Superior temporal gyrus (tissue), 1 donor: ENCODE results near the gene ADAMTS7.
"Not testable (repeated sequence)": the region's sequence is repeated elsewhere in the genome, so short reads cannot be mapped to it uniquely, and the experiment has no call there.

Source experiments
- DNase-seq: peaks from one replicate; pipeline ENCODE4 v3.0.0-alpha.2; 2016; ENCODE audit errors: extremely low spot score

The ADAMTS7 gene

DNA sequence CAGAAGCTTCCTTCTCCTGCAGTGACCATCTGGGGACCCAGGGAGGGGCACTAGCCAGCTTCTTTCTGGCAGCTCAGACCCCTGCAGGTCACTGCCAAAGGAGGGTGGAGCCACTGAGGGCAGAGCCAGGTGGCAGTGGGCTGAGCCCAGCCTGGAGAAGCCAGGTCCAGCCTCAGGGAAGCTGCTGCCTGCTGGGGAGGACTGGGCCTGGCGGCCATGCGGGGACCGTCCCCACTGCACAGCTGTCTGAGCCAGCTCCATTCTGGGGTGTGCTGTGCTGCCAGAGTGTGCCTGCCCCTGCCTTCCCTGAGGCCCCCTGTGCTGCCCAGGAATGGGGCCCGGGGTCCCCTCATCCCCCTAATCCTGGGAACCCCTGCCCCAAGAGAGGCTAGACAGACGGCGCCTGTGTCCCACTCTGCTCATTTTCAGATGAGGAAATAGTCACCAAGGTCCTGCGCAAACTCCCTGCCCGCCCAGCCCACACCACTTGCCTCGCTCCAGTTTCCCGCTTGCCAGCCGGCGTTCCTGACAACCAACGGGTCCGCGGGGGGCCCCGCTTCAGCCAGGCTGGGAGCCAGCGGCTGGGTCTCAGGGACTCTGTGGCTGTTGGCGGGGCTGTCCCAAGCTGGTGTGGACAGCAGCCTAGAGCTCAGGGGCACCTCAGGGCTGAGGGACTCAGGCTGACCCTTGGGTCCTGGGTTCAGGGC lies 46.0 kb downstream of the ADAMTS7 start:
- DNase-seq: not testable (repeated sequence)

DNA sequence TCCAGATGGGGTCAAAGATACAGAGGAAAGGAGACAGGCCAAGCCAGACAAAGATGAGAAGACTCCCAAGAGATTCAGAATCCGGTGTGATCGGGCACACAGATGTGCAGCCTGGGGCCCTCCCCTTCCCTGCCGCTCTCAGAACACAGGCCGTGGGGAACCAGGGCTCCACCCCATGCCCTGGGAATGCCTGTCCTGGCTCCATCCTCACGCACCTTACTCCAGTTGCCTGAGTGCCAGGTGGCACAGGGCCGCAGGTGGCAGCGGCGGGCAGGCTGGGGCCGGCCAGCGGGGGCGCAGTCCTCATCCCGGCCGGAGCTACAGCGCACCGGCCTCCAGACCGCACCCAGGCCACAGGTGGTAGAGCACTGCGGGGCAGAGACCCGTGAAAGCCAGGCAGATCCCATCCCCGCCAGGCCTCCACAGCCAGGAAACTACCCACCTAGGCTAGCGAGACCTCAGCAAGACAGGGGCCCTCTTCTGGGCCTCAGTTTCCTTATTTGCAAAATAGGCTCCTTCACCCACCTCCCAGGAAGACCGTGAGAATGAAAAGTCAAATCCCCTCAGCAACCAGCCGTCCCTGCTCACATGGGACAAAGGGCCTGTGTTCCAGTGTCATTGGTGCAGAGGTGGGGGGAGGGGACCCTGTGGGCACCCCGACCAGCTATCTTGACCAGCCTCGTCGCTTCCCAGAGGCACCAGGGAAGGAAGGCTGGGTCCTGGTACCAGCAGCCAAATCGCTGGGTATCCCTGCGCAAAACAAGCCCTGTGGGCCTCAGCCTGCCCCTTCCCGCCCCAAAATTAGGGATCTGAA lies 46.7 kb downstream of the ADAMTS7 start:
- DNase-seq: not testable (repeated sequence)

DNA sequence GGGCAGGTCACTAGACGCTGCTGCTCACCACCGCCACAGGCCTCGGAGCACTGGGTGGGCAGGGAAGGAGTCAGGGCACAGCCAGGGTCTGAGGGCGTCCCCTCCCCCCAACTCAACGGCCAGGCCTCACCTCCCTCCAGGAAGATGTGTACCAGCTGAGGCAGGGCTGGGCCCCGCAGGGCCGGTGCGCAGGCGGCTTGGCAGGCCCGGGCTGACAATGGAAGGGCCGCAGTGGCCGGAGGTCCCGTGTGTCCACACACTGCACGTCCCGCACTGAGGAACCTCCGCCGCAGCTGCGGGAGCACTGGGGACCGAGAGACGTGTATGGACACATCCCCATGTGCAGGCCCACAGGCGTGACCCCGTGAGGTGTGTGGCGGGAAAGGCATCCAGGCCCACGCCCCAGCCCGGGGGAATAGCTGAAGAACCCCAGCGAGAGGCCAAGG lies 47.4 kb downstream of the ADAMTS7 start:
- no peak for DNase-seq

DNA sequence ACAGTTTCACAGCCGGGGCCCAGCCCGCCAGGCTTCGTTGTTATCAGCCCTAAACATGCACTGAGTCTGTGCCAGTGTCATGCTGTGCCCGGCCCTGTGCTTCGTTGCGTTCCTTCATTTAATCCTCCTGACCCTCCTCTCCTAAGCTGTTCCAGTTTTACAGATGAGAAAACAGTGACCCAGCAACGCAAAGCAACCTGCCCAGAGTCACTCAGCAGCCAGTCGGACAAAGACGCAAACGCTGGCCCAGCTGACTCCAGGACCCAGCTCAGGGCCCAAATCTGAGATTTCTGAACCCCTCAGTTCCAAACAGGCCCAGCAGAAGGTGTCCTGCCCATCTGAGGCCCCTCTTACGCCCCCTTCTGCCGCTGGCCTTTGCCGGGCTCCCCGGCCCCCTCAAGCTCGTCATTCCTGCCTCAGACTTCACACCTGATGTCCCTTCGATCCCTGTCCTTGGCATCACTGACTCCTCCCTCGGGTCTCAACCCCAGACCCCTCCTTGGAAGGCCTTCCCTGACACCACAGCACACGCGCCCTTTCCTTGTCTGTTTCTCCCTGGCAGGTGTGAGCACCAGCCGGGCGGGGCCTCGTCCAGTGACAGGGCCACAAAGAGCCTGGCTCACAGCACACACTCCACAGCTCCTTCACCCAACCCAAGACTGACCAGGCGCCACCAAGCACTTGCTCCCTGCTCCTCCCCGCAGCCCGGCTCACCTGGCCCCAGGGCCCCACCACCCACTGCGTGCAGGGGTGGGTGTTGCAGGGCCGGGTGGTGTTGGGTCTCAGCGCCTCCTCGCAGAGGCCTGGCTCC lies 48.1 kb downstream of the ADAMTS7 start:
- no peak for DNase-seq

DNA sequence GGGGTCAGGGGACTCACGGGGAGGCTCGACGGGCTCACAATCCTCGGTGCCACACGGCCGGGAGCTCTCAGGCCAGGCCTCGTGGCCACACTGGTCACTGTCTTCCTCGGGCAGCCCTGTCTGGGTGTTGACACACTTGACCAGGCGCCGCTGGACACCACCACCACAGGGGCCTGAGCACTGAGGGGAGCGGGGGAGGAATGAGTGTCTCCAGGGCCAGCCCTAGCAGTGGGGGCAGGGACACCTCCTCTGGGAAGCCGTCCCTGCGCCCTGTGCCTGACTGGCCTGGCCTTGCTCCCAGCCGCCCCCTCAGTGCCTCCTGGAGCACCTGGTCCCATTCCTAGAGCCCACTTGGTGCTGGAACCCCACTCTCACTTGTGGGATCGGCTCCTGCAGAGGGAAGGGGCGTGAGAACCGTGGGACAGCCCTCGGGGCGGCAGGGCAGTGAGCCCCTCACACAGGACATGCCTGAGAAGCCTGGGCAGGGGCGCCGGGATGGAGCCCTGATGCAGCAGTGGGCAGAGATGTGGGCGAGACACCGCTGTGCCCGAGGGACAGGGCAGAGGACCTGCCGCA lies 48.8 kb downstream of the ADAMTS7 start:
- DNase-seq: not testable (repeated sequence)

DNA sequence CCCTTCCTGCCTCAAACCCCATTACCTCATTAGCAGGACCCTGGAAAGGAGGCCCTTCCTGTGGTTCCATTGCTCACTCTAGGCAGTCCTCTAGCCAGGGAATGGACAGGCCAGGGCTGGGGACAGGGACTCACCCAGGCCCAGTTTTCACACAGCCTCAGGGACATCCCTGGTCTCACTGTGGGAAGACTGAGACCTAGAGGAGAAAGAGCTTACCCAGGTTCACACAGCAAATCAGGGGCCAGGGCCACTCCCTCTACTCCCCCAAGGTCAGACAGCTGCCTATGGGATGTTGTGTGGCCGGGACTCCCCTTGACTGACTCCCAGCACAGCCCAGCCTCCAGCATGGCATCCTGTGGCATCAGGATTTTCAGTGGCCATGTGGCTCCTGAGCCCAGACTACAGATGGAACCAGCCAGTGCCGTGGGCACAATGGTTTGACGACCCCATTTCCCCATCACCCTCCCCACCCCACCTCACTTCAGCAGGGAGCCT lies 49.3 kb downstream of the ADAMTS7 start:
- DNase-seq: no peak

DNA sequence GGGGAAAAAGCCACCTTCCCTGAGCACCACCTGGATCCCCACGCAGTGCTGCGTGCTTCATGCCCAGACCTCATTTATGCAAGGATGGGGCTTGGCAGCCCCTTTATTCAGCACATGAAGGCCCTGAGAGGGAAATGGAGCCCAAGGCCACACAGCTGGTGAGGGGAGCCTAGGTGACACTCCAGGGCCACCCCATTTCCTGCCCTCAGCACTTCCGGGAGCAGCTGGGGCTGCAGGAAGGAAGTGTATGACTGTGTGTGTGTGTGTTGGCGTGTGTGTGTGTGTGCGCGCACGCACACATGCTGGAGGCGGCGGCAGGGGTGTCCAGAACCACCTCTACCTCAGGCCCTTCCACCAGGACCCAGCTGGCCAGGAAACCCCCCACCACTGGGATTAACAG lies 49.8 kb downstream of the ADAMTS7 start:
- not testable (repeated sequence) for DNase-seq

DNA sequence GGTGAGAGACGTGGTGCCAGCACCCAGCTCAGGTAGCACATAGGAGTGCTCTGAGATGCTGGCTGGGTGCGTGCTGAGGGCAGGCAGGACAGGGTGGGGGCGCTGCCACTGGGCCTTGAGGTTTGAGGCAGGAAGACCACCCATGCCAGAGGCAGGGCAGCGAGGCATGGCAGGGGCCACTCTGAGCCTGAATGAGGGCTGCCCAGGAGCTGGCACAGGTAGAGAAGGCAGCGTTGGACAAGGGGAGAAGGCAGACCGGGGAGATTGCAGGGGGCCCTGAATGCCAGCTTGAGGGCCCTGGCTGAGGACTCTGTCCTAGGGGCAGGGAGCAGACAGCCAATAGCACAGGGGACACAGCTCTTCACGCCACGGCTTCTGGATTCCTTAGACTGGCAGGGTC lies 50.2 kb downstream of the ADAMTS7 start:
- DNase-seq: no peak

DNA sequence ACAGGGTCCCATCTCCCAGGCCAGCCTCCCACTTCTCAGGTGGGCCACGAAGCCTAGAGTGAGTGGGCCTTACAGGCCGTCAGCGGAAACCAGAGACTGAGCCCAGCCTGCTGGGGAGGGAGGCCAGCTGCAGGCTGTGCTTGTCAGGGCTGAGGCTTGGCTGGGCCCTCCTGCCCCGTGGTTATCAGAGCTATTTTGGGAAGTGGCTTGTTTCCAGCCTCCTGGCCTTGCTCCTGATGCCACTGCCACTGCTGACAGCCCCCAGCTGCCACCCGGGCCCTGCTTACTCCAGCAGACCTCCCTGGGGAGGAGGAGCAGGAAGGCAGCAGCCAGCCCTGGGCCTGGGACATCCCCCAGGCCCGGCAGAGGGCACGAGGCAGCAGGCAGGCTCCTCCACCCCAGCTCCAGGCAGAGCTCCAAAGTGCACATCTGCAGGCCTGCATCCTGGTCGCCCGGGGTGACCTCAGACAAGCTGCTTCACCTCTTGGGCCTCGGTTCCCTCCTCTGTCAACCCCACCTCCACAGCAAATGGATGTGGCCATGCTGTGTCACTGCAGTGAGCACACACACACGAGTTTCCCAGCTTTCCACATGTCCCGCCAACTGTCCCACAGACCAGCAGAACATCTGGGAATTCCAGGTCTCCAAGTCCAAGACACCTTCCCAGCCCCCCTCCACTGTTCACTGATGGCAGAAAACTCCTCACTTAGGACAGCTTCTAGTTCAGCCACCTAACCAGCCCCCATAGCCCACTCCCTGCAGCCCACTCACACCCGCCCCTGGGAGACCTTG lies 51.0 kb downstream of the ADAMTS7 start:
- DNase-seq: peak; percentile 17

DNA sequence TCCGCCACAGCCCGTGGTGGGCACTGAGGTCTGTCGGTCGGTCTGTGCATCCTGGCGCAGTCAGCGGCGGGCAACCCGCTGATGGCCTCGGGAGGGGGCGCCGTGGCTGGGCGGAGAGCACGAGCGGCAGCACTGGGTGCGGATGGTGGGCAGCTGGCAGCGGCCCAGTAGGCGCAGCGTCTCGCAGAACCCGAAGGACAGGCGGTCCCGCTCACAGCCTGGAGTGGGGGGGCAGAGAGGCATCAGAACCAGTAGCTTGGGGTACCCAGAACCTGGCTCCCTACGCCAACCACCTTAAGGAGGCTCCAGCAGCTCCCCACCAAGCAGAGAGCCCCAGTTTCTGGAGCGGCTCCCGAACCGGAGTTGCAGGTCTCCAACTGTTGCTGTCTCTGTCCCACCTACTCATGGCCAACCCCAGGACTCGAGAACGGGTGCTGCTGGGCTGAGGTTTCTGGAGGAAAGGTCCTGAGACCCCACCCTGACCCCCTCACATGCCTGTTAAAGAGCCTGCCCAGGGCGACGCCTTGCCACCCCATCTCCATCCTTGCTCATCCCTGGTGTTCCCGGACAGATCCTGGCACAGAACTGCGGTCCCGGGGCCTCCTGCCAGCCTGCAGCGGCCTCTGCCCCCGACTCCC lies 51.8 kb downstream of the ADAMTS7 start:
- not testable (repeated sequence) for DNase-seq

DNA sequence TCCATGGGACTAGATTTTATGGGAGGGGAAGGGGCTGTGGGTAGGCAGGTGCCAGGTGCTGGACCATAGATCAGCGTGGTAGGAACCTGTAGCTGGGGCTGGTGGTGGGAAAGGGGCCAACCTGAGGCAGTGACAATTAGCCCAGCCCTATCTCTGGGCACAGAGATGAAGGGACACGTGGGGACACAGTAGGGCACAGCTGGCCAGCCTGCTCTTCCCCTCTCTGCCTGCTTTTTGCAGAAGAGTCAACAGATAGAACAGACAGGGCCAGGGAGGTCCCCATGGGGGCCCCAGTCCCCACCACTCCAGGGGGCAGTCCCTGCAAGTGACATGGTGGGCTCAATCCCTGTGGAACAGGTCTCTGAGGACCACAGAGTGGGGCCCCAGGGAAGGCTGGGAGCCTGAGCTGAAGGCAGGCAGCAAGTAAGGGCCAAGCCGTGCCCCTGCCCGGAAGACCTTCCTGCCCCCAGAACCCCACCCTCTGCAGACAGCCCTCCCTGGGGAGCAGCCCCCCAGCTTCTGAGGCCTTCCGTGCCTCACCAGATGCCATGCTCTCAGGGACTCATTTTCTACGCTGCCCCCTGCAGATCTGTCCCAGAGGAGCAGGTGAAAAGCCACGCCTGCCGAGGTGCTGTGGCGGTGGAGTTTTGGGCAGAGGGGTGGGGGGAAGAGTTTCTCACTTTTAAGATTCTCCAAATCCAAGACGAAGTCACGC lies 52.6 kb downstream of the ADAMTS7 start:
- not testable (repeated sequence) for DNase-seq

DNA sequence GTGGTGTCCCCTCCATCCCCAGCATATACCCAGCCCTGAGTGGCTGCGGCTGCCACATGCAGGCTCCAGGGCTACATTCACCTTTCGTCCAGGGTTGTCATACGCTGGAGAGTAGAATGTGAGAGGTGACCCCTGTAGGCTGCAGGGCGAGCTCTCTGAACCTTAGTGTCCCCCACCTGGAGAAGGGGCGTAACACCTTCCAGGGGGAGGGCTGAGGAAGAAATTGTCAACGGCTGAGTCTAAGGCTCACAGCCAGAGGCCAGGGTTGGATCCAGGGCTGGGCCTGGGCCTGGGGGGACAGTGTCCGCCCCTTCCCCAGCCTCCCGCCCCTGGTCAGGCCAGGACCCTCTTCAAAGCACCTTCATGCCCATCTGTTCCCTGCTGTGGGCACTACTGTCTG lies 53.2 kb downstream of the ADAMTS7 start:
- not testable (repeated sequence) for DNase-seq

DNA sequence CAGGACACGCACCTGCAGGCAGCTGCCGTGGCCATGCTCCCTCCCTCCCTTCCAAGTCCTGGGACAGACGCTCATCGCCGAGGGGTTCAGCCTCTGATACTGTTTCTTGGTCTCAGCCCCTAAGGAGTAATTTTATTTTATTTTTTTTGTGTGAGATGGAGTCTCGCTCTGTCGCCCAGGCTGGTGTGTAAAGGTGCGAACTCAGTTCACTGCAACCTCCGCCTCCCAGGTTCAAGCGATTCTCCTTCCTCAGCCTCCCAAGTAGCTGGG lies 53.7 kb downstream of the ADAMTS7 start:
- no peak for DNase-seq

DNA sequence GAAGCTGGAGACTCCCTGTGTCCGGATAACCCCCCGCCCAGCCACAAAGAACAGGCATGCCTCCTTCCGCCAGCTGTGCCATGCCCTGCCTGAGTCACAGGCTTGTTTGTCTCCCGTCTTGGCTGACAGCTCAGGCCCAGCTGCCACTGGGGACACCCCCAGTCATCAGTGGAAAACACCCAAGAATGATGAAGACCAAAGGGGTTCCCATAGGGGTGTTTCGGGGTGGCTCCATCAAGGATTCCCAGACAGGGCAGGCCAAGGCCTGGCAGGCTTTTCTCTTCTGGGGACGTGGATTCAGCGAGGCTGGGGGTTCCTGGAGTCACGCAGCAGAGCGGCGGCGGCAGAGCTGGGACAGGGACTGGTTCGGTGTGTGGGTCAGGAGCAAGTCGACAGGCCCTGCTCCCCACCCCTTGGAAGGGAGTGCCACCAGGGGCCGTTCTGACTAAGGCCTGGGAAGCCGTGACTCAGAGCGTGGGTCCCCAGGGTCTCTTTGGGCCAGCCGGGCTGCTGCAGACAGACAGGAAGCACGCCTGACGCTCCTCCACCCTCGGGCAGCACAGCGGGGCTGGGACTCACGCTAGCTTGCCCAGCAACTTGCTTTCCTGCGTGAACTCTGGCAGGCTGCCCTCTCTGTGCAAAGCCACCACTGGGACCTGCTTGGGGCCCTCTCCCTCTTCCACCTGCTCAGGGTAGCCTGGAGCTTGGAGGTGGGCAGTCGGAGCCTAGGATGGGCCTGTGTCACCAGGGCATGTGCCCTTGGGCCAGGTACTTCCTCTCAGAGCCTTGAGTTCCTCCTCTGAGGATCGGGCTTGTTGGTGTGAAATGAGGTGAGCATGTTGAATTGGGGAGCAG lies 54.3 kb downstream of the ADAMTS7 start:
- peak; percentile 82 for DNase-seq

DNA sequence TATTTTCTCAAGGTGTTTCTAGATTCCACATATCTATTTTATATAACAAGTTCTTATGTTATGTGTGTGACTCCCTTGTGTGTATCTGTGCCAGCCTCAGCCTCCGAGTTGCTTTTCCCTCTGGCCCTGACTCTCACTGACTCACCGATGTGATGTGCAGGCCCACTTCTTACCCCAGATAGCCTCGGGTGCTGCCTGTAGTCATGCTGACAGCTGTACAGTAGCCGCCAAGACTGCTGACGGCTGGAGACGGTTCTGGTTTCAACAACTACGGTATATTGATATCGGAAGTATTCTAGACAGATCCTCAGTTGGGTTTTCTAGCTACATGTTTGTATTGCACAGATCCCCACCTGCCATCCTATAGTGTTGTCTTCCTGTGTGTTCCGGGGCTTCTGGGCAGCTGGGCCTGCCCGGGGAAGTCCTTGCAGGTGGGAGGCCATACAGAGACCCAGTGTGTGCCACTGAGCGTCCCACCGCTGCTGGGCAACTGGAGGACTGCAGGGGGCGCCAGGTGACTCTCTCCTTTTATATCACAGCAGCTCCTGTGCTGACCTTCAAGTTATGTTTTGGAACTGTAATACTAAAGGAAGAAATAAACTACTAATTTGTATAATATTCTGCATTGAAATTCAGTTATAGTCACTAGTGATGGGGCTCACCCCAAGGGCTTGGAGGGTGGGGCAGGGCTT lies 55.2 kb downstream of the ADAMTS7 start:
- DNase-seq: not testable (repeated sequence)

DNA sequence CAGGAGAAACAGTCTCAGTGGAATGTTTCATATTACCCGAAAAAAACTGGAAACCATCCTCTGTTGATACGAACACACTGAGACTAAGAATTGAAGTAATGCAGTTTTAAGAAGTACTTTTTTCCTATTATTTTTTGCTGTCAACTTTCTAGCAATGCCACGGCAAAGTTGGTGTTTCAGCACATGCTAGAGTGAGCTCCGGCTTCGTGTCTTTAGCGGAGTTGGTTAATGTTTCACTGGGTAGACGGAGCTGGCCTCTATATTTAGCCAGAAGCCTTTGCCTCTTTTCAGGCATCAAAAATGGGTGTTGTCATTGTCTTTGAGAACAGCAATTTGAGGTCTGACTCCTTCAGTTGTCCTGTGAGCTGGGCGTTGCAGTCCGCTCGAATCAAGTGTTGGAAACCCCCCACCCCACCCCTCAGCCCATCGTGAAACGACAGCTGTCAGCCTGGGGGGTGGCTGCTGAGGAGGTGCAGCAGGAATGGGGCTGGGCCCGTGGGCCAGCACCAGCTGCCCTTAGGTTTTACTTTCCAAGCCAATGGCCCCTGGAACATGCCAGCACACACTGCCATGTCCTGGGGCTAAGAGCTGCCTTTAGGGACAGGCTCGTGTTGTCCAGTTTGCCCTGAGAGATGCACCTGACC lies 56.5 kb downstream of the ADAMTS7 start:
- DNase-seq: not testable (repeated sequence)

DNA sequence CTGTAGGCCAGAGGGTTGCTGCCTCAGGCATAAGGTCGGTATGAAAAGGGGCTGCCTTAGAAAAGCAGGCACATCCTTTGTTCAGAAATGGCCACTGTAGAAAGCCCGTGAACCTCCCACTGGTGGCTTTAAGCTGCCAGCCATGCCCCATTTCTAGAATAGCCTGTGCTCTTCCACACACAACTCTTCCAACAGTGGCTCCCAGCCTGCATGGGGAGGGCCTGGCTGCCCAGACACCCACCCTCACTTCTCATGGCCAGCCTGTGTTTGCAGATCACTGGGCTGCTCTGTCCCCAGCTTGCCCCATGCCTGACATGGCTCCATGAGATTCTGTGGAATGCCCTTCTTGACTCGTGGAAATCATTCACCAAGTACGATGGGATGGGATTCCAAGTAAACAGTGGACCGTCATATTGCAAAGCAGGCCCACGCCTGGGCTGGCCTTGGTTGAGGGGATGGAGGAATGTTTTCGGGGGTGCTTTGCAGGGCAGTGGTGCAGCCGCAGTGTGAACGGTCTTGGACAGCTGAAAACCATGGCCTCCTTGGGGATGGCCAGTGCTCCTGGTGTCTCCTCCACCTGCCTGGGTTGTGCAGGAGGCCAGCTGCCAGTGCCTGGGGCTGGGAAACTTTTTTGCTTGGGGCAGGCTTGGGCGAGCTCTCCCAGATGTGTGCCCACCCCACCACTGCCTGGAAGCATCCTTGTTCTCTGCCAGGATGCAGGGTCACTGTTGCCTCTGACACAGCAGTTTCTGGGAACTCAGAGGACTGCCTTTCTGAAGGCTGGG lies 57.3 kb downstream of the ADAMTS7 start:
- DNase-seq: not testable (repeated sequence)
